ENCODE data around the gene ANKRD22. TPM values are rescaled to one million over a fixed set of nuclear protein-coding genes. Genes with fewer than 3 reads are reported as not detected.

ANKRD22 gene
- total RNA-seq, 1 donor from 2014 or later: not detected

- DNase-seq (ENCODE audit: low spot score): no peak
- H3K36me3 Mint-ChIP-seq (ENCODE audit: low read depth): no peaks in the 10 kb centered on the region
These were observed 9.4 kb upstream of the ANKRD22 start for GRCh38 chr10:88861036-88861435.

DNA sequence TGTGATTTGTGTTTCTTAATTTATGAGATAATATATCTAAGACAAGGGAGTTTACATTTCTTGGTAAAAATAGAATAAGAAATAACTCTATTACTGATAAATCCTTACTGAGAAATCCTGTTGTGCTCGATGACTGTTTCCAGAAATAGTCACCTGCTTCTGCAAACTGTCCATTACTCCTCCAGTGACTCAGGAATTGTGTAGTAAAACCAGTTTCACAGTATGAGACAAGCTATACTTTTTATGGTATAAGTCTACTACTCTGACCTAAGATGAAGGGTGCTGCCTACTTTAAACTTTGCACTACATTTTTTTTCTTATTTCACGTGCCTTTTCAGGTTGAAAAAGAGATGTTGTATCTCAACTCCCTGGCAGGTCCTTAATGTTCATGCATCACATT is 6.8 kb upstream of the ANKRD22 start:
- no peak overlapping the region for H3K27ac Mint-ChIP-seq (ENCODE audit: unreplicated experiment)
- no peaks in the 10 kb centered on the region for H3K4me1 Mint-ChIP-seq (ENCODE audit: low read depth)
- DNase-seq (ENCODE audit: low spot score): no peak
- H3K27me3 Mint-ChIP-seq (ENCODE audit: low read depth): peaks cover 12% of the 10 kb centered on the region
- H3K4me3 Mint-ChIP-seq (ENCODE audit: unreplicated experiment): no peak overlapping the region
- no peaks in the 10 kb centered on the region for H3K36me3 Mint-ChIP-seq (ENCODE audit: low read depth)
- TF ChIP-seq, protein P1, sequence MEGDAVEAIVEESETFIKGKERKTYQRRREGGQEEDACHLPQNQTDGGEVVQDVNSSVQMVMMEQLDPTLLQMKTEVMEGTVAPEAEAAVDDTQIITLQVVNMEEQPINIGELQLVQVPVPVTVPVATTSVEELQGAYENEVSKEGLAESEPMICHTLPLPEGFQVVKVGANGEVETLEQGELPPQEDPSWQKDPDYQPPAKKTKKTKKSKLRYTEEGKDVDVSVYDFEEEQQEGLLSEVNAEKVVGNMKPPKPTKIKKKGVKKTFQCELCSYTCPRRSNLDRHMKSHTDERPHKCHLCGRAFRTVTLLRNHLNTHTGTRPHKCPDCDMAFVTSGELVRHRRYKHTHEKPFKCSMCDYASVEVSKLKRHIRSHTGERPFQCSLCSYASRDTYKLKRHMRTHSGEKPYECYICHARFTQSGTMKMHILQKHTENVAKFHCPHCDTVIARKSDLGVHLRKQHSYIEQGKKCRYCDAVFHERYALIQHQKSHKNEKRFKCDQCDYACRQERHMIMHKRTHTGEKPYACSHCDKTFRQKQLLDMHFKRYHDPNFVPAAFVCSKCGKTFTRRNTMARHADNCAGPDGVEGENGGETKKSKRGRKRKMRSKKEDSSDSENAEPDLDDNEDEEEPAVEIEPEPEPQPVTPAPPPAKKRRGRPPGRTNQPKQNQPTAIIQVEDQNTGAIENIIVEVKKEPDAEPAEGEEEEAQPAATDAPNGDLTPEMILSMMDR (IDR thresholded peaks at IDR 0.05): no peak
- H3K9me3 Mint-ChIP-seq (ENCODE audit: low read depth): no peaks in the 10 kb centered on the region

More at GRCh38 chr10:88861036-88861435, 9.4 kb upstream of the ANKRD22 start:
- Mint-ChIP-seq H3K4me1 (ENCODE audit: low read depth) (no peaks in the 10 kb centered on the region), H3K27ac (ENCODE audit: unreplicated experiment) (no peak overlapping the region), H3K9me3 (ENCODE audit: low read depth) (no peaks in the 10 kb centered on the region), H3K27me3 (ENCODE audit: low read depth) (peaks cover 16% of the 10 kb centered on the region), H3K4me3 (ENCODE audit: unreplicated experiment) (no peak overlapping the region)
- TF ChIP-seq, protein P1 (IDR thresholded peaks at IDR 0.05): no peak

DNA sequence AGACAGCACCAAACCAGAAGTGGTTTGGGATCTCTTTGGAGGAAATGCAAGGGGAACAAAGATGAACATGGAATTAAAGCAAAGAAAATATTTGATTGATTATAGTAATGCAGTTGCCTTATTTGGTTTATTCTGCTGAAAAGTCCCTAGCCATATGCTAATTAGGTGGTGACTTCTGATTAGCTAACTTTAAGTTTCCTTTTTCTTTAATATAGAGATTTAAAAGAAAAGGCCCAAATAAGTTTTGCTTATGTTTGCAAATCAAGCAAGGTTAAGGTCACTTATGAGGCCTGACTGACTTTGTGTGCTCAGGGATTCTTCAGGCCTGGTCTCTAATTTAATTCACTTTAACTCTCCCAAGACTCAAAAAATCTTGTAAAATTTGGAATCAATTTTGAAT is 6.2 kb upstream of the ANKRD22 start:
- H3K4me1 Mint-ChIP-seq (ENCODE audit: low read depth): no peaks in the 10 kb centered on the region
- TF ChIP-seq, protein P1 (IDR thresholded peaks at IDR 0.05): no peak
- H3K27me3 Mint-ChIP-seq (ENCODE audit: low read depth): peaks cover 7% of the 10 kb centered on the region
- no peaks in the 10 kb centered on the region for H3K9me3 Mint-ChIP-seq (ENCODE audit: low read depth)
- H3K27ac Mint-ChIP-seq (ENCODE audit: unreplicated experiment): no peak overlapping the region
- no peak overlapping the region for H3K4me3 Mint-ChIP-seq (ENCODE audit: unreplicated experiment)
- DNase-seq (ENCODE audit: low spot score): no peak
- H3K36me3 Mint-ChIP-seq (ENCODE audit: low read depth): no peaks in the 10 kb centered on the region

GRCh38 chr10:88854684-88855083 is 3.0 kb upstream of the ANKRD22 start:
- H3K36me3 Mint-ChIP-seq (ENCODE audit: low read depth): no peaks in the 10 kb centered on the region
- no peak overlapping the region for H3K4me3 Mint-ChIP-seq (ENCODE audit: unreplicated experiment)
- no peaks in the 10 kb centered on the region for H3K4me1 Mint-ChIP-seq (ENCODE audit: low read depth)
- TF ChIP-seq, protein P1 (IDR thresholded peaks at IDR 0.05): no peak
- peaks cover 2% of the 10 kb centered on the region for H3K27me3 Mint-ChIP-seq (ENCODE audit: low read depth)
- no peak overlapping the region for H3K27ac Mint-ChIP-seq (ENCODE audit: unreplicated experiment)
- no peaks in the 10 kb centered on the region for H3K9me3 Mint-ChIP-seq (ENCODE audit: low read depth)
- DNase-seq (ENCODE audit: low spot score): no peak

DNA sequence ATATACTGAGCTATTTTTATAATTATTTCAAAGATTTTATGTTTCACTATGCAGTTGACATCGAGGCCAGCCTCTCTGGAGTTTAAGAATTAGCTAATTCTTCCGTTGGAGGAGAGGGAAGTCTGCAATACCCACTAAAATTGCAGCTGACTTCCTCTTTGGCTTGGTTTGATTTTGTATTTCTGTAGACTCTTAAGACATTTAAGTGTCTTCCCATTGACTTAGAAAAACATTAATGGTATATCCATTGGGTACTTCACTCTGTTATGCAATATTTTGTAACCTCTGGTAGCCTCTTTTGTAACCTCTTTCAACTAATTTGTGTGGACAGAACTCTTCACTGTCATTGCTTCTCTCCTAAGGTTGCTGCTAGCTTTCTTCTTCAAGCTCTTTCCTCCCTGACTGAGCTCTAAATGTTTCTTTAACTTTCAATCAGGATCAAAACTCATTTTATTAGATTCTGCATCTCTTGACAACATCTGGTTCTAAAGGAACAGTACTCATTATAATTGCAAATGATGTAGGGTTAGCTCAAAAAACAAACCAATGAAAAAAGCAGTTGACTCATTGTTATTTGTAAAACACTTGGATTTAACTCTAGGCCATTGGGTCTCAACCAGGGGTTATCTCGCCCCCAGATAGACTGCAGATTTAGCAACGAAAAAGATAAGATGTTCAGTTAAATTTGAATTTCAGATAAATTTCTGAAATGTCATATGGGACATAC is 1.7 kb upstream of the ANKRD22 start:
- TF ChIP-seq, protein P1 (IDR thresholded peaks at IDR 0.05): no peak
- H3K4me1 Mint-ChIP-seq (ENCODE audit: low read depth): peaks cover 5% of the 10 kb centered on the region
- H3K9me3 Mint-ChIP-seq (ENCODE audit: low read depth): no peaks in the 10 kb centered on the region
- no peak for DNase-seq (ENCODE audit: low spot score)
- no peak overlapping the region for H3K4me3 Mint-ChIP-seq (ENCODE audit: unreplicated experiment)
- no peaks in the 10 kb centered on the region for H3K36me3 Mint-ChIP-seq (ENCODE audit: low read depth)
- H3K27ac Mint-ChIP-seq (ENCODE audit: unreplicated experiment): no peak overlapping the region
- H3K27me3 Mint-ChIP-seq (ENCODE audit: low read depth): peaks cover 2% of the 10 kb centered on the region

Measured in chondrocyte (in vitro differentiated cells).